Activated CD8-positive, alpha-beta memory T cell treated with anti-CD3 and anti-CD28 coated beads, Interleukin-2, amount 50 U/mL, for 4 hours (primary cell): Measurements from ENCODE around the gene AMZ1.
"Not testable (repeated sequence)": the region's sequence is repeated elsewhere in the genome, so short reads cannot be mapped to it uniquely, and the experiment has no call there.

ENCODE experiments used
- DNase-seq: peaks from one replicate; pipeline ENCODE4 v3.0.0-alpha.2; 2020

Gene AMZ1

DNA sequence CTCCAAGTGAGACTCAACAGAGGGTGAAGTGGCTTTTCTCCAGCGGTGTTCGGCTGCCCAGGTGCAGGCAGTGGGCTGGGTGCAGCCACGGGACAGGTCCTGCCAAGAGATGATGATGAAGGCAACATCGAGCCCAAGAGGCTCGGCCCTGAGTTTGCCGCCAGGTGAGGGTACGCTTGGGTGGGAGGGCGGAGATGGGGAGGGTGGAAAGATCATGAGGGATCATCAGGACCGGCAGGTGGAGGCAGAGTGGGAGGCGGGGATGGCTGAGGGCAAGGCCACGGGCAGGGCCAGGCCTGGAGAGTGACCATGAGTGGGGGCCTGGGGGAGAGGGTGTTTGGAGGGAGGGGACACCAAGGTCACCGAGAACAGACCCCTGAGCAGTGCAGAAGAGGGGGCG is 17.8 kb upstream of the AMZ1 start:
- no peak for DNase-seq

DNA sequence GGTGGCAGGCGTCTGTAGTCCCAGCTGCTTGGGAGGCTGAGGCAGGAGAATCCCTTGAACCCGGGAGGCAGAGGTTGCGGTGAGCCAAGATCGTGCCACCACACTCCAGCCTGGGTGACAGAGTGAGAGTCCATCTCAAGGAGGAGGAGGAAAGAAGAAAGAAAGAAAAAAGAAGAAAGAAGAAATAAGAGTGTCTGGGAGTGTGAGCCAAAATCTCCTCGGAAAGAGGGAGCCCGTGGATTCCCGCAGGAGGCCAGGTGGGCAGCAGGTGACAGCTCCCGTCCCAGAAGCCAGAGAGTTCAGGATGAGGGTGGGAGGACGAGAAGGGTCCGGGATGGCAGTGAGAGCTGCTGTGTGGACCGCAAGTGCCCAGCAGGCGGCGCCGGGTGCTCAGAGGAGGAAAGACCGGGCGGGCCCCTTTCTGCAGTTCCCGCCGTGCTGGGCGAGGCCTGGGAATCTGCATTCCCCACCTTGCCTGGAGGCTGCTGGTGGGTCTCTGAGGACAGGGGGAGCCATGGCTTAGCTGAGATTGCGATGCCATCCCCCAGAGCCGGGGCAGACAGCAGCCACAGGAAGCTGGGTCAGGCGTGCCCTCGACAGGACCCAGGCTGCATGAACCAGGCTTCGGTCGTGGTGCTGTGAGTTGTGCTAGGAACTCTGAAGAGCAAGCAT is 17.1 kb upstream of the AMZ1 start:
- DNase-seq: peak; percentile 76

DNA sequence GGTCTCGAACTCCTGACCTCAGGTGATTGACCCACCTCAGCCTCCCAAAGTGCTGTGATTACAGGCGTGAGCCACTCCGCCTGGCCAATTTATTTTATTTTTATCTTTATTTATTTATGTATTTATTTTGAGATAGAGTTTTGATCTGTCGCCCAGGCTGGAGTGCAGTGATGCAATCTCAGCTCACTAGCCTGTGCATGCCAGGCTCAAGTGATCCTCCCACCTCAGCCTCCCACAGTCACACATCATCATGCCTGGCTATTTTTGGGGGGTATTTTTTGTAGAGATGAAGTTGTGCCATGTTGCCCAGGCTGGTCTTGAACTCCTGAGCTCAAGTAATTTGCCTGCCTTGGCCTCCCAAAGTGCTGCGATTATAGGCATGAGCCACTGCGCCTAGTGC is 14.8 kb upstream of the AMZ1 start:
- not testable (repeated sequence) for DNase-seq

DNA sequence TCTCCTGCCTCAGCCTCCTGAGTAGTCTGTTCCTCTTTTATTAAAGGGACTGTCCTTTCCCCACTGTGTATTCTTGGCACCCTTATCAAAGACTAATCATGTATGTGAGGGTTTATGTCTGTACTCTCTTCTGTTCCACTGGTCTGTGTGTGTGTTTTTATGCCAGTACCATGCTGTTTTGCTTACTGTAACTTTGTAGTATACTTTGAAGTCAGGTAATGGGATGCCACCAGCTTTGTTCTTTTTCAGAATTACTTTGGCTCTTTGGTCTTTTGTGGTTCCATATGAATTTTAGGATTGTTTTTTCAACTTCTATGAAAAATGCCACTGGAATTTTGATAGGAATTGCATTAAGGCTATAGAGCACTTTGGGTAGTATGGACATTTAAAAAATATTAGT is 14.1 kb upstream of the AMZ1 start:
- no peak for DNase-seq

DNA sequence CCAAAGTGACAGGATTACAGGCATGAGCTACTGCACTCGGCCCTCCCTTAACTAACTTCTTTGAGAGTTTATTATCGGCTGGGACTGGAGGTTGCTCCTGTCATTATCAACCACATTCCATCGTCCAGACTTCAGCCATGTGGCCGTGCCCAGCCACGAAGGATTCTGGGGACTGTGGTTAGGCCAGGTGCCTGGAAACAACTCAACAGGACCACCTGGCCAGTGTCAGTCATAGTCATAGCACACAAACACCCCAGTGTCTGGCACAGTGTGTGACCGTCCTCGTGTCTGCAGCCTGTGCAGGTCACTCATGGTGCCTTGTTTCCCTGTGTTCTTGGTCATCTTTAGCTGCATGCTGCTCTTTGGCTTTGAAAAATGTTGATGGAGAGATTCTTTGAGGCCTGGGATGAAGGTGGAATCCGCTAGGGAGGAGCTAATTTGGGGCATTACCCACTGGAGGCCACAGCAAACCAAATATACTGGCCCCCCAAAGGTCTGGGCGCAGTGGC is 12.7 kb upstream of the AMZ1 start:
- no peak for DNase-seq

DNA sequence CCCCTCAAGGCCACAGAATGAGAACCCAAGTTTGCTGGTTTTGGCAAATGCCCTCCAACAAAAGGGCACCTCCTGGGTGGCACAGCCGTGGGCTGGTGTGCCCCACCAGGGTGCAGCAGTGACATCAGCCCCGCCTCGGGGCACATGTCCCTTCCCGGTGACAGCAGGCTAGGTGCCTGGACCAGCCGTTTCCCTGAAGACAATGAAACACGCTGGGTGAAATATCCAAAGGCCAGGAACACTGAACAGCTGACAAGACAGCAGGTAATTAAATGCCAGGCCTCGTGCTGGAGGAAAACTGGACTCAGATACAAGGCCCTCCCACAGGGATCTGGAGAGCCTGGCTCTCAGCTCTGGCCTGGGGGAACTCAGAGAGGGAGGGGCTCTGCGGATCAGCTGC is 11.4 kb upstream of the AMZ1 start:
- DNase-seq: not testable (repeated sequence)

DNA sequence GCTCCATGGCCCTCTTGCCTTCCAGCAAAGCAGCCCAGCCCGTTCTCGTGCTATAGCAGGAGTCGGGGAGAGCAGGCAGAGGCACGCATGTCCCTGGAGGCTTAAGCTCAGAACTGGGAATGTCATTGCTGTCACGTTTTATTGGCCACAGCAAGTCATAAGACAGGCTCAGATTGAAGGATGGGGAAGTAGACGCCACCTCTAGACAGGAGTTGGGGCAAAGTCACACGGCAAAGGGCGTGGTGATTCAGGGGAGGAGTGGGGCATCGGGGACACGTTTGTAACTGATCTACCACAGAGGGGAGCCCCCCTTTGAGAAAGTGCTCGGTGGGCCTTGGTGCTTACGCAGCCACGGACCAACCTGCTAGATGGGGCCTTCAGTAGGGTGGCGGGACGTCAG is 9.5 kb upstream of the AMZ1 start:
- not testable (repeated sequence) for DNase-seq

DNA sequence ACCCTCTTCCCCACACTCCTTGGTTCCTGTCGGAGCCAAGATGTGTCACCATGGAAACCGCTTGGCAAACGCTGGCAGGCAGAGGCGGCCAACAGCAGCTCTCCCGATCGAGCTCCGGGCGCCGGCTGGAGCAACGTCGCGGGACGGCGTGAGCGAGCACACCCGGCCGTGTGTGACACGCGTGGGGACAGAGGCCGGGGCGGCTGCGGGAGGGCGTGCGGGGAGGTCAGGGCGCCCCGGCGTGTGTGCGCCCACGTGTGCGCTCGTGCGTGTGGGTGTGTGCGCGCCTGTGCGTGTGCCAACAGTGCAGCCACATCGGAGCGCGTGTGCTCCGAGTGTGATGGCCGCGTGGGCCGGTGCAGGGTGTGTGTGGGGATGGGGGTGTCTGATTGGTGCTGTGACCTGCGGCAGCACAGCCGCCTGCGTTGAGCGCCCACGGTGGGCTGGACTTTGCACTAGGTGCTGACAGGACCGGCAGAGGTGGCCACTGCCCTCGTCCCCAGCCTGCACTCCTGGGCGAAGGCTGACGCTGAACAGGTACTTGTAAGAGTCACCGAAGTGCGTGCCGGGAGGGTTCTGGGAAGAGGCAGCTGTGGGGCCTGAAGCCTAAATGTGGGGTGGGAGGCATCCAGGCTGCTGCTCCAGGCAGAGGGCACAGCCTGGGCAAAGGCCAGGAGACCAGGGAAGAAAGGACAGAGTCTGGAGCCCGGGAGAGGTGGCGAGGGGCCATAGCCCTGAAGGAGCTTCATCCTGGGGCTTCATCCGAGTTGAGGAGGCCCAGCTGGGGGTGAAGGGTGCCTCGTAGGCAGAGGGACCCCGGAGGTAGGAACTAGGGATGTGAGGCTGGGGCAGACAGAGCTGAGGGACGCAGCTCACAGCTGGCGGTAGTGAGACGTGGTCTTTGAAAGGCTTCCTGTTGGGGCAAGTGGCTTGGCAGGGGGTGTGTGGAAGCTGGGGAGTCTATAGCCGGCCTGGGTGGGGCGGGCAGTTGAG is 8.6 kb upstream of the AMZ1 start:
- DNase-seq: not testable (repeated sequence)

DNA sequence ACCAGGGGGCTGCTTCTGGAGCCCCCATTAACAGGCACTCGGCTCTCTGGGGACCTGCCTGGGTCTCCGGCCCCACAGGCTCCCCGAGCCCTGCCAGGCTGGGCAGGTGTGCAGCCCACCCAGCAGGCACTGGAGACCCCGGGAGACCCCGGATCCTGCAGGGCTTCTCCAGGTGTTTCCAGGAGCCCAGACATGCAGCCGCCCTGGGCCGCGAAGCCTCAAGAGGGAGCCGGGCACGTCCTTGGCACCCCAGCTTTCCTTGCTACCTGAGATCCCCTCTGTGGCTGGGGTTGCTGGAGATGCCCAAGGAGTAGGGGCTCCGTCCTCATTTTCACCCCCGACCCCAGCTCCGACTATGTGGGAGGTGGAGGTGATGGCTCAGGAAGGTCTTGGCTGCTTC is 7.7 kb upstream of the AMZ1 start:
- DNase-seq: no peak

DNA sequence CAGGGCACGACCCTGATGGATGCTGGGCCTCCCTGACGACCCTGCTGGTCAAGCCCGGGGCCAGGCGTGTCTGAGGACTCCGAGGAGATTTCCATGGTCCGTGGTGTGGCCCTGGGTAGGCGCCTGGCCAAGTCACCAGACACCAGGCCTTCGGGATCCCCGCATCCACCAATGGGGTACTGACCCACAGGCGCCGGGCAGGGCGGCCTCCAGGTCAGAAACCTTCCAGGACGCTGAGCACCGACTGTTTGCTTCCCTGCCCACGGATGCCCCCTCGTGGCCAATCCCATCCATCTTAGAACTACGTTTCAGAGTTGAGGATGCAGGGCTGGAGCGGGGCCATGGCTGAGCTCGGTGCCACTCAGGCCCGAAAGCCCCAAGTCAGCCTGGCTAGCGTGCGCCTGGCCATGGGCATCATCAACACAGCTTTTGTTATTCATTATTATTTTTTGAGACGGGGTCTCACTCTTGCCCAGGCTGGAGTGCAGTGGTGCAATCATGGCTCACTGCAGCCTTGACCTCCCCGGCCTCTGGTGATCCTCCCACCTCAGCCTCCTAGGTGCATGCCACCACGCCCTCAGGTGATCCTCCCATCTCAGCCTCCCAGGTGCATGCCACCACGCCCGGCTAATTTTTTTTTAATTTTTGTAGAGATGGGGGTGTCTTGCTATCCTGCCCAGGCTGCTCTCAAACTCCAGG is 7.1 kb upstream of the AMZ1 start:
- DNase-seq: peak; percentile 56

DNA sequence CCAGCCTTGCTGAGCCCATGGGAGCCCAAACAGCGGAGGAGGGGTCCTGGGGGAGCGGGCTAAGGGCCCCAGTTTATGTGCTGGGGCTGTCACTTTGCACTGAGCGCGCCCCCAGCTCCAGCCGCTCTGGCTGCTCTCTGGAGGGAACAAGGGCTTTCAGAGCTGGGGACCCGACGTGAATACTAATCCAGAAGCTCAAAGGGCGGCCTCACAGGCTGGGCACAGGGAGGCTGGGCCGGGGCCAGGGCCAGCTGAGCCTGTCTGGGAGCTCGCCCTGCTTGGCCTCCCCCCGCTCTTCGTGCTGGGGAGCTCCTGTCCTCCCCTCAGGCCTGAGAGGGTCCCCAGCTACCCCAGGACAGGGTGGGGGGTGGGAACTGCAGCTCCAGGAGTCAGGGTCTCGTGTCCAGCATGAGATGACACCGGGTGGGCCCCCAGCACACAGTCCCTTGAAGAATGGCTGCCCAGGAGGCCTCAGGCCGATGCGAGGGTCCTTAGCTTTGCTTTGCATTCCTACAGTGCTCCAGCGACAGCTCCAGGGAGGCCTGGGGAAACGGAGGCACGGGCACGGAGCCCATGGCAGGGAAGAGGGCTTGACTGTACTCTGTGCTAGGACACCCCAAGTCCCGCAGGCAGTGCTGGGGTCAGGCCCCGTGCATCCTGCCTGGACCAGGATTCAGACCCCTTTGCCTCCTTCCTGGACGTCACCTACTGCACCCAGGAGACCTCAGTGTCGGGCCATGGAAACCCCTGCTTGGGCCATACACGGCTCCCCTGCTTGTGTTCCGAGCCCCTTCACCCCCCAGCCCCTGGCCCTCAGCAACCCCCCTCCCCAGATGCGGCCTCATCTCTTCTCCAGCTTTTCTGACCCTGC is 5.8 kb upstream of the AMZ1 start:
- no peak for DNase-seq

DNA sequence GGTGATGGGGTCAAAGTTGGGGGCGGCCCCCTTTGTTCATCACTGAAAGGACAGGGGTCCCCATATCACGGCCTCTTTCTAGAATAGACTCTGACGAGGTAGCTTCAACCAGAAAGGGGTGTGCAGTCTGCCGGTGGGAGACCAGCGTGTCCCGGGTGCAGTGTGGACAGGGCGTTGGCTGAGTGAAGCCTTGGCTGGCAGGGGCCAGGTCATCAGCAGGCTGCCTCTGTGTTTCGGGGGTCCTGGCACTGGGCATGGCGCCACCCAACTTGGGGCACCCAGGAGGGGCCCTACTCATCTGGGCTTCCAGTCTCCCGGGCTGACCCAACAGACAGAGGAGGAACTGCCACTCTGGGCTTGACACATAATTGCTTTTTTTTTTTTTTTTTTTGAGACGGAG is 3.5 kb upstream of the AMZ1 start:
- DNase-seq: no peak

DNA sequence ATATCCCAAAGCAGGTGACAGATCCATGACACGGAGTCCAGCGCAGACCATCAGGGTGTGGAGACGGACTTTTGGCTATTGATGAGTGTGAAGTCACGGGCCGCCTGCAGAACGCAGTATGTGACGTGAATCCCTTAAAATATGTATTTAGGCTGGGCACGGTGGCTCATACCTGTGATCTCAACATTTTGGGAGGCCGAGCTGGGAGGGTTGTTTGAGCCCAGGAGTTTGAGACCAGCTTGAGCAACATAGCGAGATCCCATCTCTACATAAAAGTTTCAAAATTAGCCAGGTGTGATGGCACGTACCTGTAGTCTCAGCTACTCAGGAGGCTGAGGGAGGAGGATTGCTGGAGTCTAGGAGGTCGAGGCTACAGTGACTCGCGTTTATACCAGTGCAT is 1.9 kb upstream of the AMZ1 start:
- no peak for DNase-seq

DNA sequence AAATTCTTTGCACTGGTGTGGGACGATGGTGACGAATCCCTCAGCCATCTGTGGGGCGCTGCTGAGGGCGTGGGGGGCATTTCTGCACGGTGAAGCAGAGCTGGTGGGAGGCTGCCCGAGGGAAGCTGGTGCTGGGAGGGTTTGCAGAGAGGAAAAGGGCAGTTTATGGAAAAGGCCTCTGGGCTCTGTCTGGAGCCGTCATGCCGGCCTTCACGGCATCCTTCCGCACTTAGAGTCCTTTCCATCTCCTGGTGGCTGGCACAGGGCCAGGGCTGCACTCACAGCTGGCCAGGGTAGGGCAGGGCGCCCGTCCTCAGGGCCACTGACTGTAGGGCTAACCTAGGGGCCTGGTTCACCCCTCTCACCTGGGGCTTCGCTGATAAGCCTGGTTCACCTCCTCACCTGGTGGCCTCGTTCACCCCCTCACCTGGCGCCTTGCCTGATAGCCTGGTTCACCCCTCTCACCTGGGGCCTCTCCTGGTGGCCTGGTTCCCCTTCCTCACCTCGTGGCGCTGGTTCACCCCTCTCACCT is 598 bp upstream of the AMZ1 start:
- DNase-seq: no peak

DNA sequence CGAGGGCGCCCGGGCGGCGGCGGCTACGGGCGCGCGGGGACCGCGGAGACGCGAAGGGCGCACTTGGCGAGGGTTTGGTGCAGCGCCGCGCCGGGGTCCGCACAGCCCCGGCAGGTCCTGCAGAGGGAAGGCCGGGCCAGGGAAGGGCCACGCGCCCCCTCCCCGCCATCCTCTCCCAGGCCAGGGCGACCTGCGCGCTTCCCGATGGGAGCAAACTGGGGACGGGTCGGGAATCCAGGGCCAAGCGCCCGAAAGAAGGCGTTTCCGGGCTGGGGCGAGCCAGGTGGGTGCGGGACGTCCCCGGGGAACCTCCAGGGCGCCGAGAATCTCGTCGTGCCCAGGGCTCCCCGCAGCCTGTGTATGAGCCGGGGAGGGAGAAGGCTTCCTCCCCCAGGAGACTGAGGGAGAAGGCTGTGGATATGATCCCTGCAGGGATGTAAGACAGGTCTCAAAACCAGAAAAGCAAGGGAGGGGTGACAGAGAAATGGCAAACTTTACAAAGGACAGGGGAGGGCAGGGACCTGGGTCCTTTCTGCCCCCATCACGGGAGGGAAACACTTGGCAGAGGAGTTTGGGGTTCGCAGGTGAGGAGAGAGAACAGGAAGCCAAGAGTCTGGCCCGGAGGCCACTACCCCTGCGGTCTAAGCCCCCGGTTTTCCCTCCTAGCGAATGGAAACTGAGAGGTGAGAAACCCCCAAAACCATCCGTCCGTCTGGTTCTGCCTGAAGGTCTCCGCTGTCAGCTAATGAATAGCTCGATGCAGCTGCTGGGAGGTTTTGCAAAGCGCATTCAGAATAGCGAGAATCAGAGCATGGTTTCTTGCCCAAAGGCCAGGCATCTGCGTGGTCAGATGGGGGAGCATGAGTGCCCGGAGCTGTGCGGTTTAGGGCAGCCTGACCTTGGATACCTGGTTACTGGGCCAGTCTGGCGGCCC is 674 bp downstream of the AMZ1 start:
- no peak for DNase-seq

DNA sequence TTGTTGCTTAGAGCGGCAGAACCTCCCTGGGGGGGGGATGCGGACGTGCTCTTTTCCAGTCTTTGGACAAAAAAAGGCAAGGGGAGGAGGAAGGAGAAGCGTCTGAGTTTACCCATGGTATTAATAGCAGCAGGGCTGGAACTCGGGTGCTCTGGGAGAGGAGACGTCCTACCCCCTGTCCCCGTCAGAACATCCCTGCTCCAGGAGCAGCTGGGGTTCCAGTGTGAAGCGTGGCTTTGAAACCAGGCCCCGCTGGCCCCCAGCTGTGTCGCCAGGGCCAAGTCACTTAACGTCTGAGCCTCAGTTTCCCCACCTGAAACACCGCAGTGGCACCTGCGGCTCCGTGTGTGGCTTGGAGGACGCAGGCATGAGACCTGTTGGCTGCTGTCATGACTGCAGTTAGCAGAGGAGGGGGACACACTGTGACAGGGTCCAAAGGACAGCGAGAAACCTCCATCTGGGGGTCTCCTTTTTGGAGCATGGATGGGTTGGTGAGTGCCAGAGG is 1.4 kb downstream of the AMZ1 start:
- DNase-seq: no peak

DNA sequence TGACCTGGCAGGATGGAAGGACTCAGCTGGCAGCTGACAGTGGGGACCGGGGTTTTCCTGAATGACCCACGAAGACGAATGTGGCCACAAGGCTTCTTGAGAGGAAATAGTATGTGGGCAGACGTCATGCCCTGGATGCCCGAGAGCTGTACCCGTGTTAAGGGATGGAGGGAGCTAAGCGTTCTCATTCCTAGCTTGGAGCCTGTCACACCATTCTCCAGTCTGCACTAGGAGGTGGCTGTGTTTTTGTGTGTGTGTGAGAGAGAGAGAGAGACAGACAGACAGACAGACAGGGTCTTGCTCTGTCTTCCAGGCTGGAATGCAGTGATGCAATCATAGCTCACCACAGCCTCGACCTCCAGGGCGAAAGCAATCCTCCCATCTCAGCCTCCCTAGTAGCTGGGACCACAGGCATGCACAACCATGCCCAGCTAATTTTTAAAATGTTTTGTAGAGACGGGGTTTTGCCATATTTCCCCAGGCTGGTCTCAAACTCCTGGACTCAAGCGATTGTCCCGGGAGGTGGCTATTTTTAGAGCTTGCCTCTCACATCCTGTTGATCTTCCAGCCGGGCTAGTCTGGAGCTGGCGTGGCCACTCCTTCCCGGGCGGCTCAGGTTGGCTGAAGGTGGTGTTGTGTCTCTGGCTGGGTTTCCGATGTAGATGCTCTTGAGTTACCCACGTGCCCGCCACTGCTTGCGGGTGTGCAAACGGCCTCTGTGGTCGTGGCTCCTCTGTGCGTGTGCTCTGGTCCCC is 2.1 kb downstream of the AMZ1 start:
- no peak for DNase-seq

DNA sequence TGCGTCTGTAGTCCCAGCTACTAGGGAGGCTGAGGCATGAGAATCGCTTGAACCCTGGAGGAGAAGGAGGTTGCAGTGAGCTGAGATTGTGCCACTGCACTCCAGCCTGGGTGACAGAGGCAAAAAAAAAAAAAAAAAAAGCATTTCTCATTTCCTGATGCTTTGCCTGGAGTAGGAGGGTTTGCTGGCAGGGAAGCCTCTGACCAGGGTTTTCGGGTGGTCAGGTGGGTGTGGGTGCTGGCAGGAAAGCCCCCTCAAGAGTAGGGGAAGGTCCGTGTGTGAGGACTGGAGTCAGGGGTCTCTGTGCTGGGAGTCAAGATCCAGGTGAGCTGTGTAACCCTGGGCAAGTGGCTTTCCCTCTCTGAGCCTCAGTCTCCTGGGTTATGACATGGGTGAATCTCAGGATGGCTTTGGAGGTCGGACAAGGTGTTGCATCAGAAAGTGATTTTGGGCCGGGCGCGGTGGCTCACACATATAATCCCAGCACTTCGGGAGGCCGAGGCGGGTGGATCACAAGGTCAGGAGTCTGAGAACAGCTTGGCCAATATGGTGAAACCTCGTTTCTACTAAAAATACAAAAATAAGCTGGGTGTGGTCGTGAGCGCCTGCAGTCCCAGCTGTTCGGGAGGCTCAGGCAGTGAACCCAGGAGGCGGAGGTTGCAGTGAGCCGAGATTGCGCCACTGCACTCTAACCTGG is 3.2 kb downstream of the AMZ1 start:
- no peak for DNase-seq

DNA sequence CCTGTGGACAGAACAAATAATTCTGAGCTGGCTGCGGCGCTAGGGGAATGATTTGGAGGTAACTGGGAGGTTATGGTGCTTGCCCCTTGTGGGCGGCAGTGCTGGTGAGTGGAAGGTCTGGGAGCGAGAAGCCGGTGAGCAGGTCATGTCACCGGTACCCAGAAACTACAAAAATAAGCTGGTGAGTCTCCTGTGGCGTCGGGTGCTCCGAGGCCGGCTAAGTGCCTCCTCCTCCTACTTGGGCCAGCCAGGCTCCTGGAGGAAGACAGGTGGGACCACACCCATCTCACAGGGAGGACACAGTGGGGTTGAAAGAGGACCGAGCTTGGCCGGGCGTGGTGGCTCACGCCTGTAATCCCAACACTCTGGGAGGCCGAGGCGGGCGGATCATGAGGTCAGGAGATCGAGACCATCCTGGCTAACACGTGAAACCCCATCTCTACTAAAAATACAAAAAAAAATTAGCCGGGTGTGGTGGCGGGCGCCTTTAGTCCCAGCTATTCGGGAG is 4.0 kb downstream of the AMZ1 start:
- DNase-seq: not testable (repeated sequence)
